ENCODE data around the gene PLA2G4D.

The PLA2G4D gene

GRCh38 chr15:42048080-42048820 is 46.1 kb downstream of the PLA2G4D start:
- TF ChIP-seq JUND (IDR thresholded peaks at IDR 0.05; ENCODE audit: low read depth), result no peak
- in situ Hi-C loops (cut with HindIII; ENCODE audit: low pct_unique_long_range_greater_than_20kb, low sequenced_read_pairs), result no loop called here
- DNase-seq (ENCODE audit: low read depth in 1 of 2, low spot score in 1 of 2), result no peak

GRCh38 chr15:42046597-42046996 is 47.8 kb downstream of the PLA2G4D start:
- in situ Hi-C loops (cut with HindIII; ENCODE audit: low pct_unique_long_range_greater_than_20kb, low sequenced_read_pairs), result no loop called here
- DNase-seq (ENCODE audit: low read depth in 1 of 2, low spot score in 1 of 2), result peak in 1 of 2 experiments; percentile 58
- TF ChIP-seq JUND (IDR thresholded peaks at IDR 0.05; ENCODE audit: low read depth), result no peak

GRCh38 chr15:42045211-42045615 is 49.1 kb downstream of the PLA2G4D start:
- DNase-seq (ENCODE audit: low read depth in 1 of 2, low spot score in 1 of 2), result no peak
- no peak for TF ChIP-seq JUND (IDR thresholded peaks at IDR 0.05; ENCODE audit: low read depth)
- in situ Hi-C loops (cut with HindIII; ENCODE audit: low pct_unique_long_range_greater_than_20kb, low sequenced_read_pairs), result no loop called here

- no peak for TF ChIP-seq JUND (IDR thresholded peaks at IDR 0.05; ENCODE audit: low read depth)
- no peak for DNase-seq (ENCODE audit: low read depth in 1 of 2, low spot score in 1 of 2)
- in situ Hi-C loops (cut with HindIII; ENCODE audit: low pct_unique_long_range_greater_than_20kb, low sequenced_read_pairs), result no loop called here
Observed at GRCh38 chr15:42042602-42043400, 51.6 kb downstream of the PLA2G4D start.

GRCh38 chr15:42038401-42038800 is 56.0 kb downstream of the PLA2G4D start:
- in situ Hi-C loops (cut with HindIII; ENCODE audit: low pct_unique_long_range_greater_than_20kb, low sequenced_read_pairs), result no loop called here
- no peak for TF ChIP-seq JUND (IDR thresholded peaks at IDR 0.05; ENCODE audit: low read depth)
- no peak for DNase-seq (ENCODE audit: low read depth in 1 of 2, low spot score in 1 of 2)

GRCh38 chr15:42037656-42038055 is 56.7 kb downstream of the PLA2G4D start:
- in situ Hi-C loops (cut with HindIII; ENCODE audit: low pct_unique_long_range_greater_than_20kb, low sequenced_read_pairs), result no loop called here
- TF ChIP-seq JUND (IDR thresholded peaks at IDR 0.05; ENCODE audit: low read depth), result no peak
- no peak for DNase-seq (ENCODE audit: low read depth in 1 of 2, low spot score in 1 of 2)

- TF ChIP-seq JUND (IDR thresholded peaks at IDR 0.05; ENCODE audit: low read depth), result no peak
- in situ Hi-C loops (cut with HindIII; ENCODE audit: low pct_unique_long_range_greater_than_20kb, low sequenced_read_pairs), result no loop called here
- no peak for DNase-seq (ENCODE audit: low read depth in 1 of 2, low spot score in 1 of 2)
Observed at GRCh38 chr15:42036966-42037365, 57.4 kb downstream of the PLA2G4D start.

- in situ Hi-C loops (cut with HindIII; ENCODE audit: low pct_unique_long_range_greater_than_20kb, low sequenced_read_pairs), result no loop called here
- DNase-seq (ENCODE audit: low read depth in 1 of 2, low spot score in 1 of 2), result no peak
- TF ChIP-seq JUND (IDR thresholded peaks at IDR 0.05; ENCODE audit: low read depth), result no peak
Observed at GRCh38 chr15:42036112-42036905, 58.1 kb downstream of the PLA2G4D start.

GRCh38 chr15:42035435-42035761 is 59.0 kb downstream of the PLA2G4D start:
- no peak for DNase-seq (ENCODE audit: low read depth in 1 of 2, low spot score in 1 of 2)
- TF ChIP-seq JUND (IDR thresholded peaks at IDR 0.05; ENCODE audit: low read depth), result no peak
- in situ Hi-C loops (cut with HindIII; ENCODE audit: low pct_unique_long_range_greater_than_20kb, low sequenced_read_pairs), result no loop called here

GRCh38 chr15:42034628-42035434 is 59.5 kb downstream of the PLA2G4D start:
- no peak for TF ChIP-seq JUND (IDR thresholded peaks at IDR 0.05; ENCODE audit: low read depth)
- no peak for DNase-seq (ENCODE audit: low read depth in 1 of 2, low spot score in 1 of 2)
- in situ Hi-C loops (cut with HindIII; ENCODE audit: low pct_unique_long_range_greater_than_20kb, low sequenced_read_pairs), result no loop called here

- TF ChIP-seq JUND (IDR thresholded peaks at IDR 0.05; ENCODE audit: low read depth), result no peak
- DNase-seq (ENCODE audit: low read depth in 1 of 2, low spot score in 1 of 2), result no peak
- in situ Hi-C loops (cut with HindIII; ENCODE audit: low pct_unique_long_range_greater_than_20kb, low sequenced_read_pairs), result no loop called here
Observed at GRCh38 chr15:42033214-42033873, 61.0 kb downstream of the PLA2G4D start.
